ENCODE measurements around the gene TSPAN9. TPM values are rescaled to one million over a fixed set of nuclear protein-coding genes. Genes with fewer than 3 reads are reported as not detected.

The TSPAN9 gene
- total and polyA plus RNA-seq, 4 donors, result 23.0 to 72.3 (median 33.9) TPM

DNA sequence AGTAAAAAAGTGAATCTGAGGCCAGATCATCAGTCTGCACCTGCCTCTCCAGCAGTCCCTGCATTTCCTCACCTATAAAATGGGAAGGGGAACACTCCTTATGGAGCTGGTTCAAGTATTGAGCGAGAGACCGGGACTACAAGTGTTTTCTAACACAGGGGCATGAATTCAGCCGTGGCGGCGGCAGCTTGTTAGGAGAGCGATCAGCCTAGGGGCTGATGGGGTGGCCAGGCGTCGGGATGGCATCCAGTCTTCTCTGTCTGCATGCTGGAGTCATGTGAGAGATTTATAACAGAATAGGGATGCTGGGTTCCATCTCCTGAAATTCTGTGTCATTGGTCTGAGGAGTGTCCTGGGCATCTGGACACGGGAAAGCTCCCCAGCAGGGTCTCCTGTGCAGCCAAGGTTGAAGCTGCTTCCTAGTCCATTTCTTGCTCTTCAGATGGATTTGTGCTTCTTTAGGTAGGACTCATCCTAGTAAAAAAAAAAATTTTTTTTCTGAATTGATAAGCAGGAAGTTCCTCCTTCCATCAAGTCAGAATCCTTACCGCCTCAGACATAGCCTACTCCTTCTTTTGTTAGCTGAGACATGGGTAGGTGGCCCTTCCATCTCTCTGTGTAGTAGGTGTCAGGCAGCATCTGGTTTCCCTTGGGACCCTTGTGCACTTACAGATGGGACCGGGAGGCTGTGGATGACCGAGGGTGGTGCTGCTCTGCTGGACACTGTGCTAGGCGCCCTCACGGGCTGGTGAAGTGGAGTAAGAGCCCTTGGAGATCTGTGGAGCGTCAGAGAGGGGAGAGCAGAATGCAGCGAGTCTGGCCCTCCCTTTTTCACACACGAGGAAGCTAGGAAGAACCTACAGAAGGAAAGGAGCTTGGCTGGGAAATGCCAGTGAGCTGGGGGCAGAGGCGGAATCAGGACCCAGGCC, 146.7 kb downstream of the TSPAN9 start:
- no peaks in the 10 kb centered on the region for H3K27me3 ChIP-seq (ENCODE audit: control insufficient read depth in 3 of 3, insufficient read depth in 3 of 3, low read length in 2 of 3)
- DNase-seq, result no peak

DNA sequence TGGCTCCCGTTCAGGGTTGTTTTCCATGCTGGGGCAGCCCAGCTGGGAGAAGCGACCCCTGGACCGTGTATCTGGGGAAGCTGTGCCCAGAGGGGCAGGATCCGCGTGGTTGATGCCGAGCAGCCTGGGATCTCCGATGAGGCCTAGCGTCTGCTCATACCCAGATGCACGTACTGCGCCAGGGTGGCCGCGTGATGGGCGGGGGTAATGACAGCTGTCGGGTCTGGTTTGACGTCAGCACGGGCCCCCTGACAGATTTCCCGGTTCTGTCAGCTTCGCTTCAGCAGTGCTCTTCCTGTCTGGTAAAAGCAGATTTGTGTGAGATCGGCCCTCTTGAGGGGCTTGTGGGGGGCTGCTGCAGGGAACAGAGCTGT, 147.3 kb downstream of the TSPAN9 start:
- H3K9ac ChIP-seq (ENCODE audit: insufficient read depth in 1 of 2, low read length in 2 of 2), result no peak overlapping the region
- peaks cover 0 to 3% (median under 1%) of the 10 kb centered on the region in 4 donors for H3K36me3 ChIP-seq (ENCODE audit: control insufficient read depth in 4 of 4, insufficient read depth in 4 of 4, low read length in 4 of 4)
- H3K4me3 ChIP-seq, result no peak overlapping the region
- TF ChIP-seq, protein P1, sequence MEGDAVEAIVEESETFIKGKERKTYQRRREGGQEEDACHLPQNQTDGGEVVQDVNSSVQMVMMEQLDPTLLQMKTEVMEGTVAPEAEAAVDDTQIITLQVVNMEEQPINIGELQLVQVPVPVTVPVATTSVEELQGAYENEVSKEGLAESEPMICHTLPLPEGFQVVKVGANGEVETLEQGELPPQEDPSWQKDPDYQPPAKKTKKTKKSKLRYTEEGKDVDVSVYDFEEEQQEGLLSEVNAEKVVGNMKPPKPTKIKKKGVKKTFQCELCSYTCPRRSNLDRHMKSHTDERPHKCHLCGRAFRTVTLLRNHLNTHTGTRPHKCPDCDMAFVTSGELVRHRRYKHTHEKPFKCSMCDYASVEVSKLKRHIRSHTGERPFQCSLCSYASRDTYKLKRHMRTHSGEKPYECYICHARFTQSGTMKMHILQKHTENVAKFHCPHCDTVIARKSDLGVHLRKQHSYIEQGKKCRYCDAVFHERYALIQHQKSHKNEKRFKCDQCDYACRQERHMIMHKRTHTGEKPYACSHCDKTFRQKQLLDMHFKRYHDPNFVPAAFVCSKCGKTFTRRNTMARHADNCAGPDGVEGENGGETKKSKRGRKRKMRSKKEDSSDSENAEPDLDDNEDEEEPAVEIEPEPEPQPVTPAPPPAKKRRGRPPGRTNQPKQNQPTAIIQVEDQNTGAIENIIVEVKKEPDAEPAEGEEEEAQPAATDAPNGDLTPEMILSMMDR (IDR thresholded peaks at IDR 0.05; ENCODE audit: control extremely low read depth, extremely low read depth), result no peak
- no peaks in the 10 kb centered on the region for H3K27me3 ChIP-seq (ENCODE audit: control insufficient read depth in 3 of 3, insufficient read depth in 3 of 3, low read length in 2 of 3)
- H3K27ac ChIP-seq (ENCODE audit: low read depth in 1 of 2, low read length in 1 of 2), result peak overlapping the region in 1 of 2 donors; percentile 29
- WGBS, 2 donors, result 67 to 80% methylated on average over 19 of the region's 19 CpGs
- peaks cover 0 to 4% (median 0%) of the 10 kb centered on the region in 4 donors for H3K9me3 ChIP-seq (ENCODE audit: control insufficient read depth in 4 of 4, insufficient read depth in 3 of 4, low read length in 3 of 4)
- no peak for ATAC-seq (ENCODE audit: insufficient read depth, low FRiP score)
- peaks cover 2 to 11% (median 9%) of the 10 kb centered on the region in 5 donors for H3K4me1 ChIP-seq (ENCODE audit: control insufficient read depth in 5 of 5, insufficient read depth in 5 of 5, low read length in 5 of 5)
- DNase-seq, result no peak

More for the DNA sequence above, 146.7 kb downstream of the TSPAN9 start:
- Histone ChIP-seq H3K36me3 (ENCODE audit: control insufficient read depth in 4 of 4, insufficient read depth in 4 of 4, low read length in 4 of 4) (peaks cover 0 to 3% (median under 1%) of the 10 kb centered on the region in 4 donors), H3K4me3 (no peak overlapping the region), H3K9me3 (ENCODE audit: control insufficient read depth in 4 of 4, insufficient read depth in 3 of 4, low read length in 3 of 4) (peaks cover 0 to 4% (median 0%) of the 10 kb centered on the region in 4 donors), H3K27ac (ENCODE audit: low read depth in 1 of 2, low read length in 1 of 2) (peak overlapping the region; percentile 10 to 15), H3K4me1 (ENCODE audit: control insufficient read depth in 5 of 5, insufficient read depth in 5 of 5, low read length in 5 of 5) (peaks cover 9 to 16% (median 12%) of the 10 kb centered on the region in 5 donors), H3K9ac (ENCODE audit: insufficient read depth in 1 of 2, low read length in 2 of 2) (no peak overlapping the region)
- 86 to 90% methylated on average over 18 of the region's 18 CpGs for WGBS, 2 donors
- TF ChIP-seq, protein P1 (IDR thresholded peaks at IDR 0.05; ENCODE audit: control extremely low read depth, extremely low read depth), result no peak
- no peak for ATAC-seq (ENCODE audit: insufficient read depth, low FRiP score)

DNA sequence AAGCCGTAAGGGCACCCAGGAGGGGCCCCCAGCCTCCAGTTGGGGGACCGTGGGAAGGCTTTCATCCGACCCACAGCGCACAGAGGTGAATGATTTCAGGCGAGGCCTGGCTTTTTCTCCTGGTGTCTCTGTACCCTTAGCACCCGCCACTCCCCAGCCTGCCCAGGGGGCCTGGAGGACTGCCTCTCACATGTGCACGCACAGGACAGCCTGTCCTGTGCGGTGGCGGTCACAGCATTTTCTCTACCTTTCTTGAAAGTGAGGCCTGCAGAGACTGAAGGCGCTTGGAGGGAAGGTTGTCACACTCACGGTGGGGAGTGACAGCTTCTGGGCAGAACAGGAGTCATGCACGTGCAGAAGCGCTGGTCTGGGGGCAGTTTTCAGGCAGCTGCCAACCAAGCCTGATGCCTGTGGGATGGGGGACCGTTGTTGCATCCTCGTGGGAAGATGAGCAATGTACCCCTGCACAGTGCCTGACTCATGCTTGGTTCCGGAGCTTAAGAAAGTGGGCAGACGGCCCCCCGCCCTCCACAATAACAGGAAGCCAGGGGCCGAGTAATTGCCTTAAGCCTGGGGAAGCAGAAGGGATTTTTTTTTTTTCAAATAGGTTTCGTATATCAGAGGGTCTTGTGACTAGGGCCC, 148.1 kb downstream of the TSPAN9 start:
- Histone ChIP-seq H3K27me3 (ENCODE audit: control insufficient read depth in 3 of 3, insufficient read depth in 3 of 3, low read length in 2 of 3) (no peaks in the 10 kb centered on the region), H3K27ac (ENCODE audit: low read depth in 1 of 2, low read length in 1 of 2) (peak overlapping the region; percentile 29 to 42), H3K36me3 (ENCODE audit: control insufficient read depth in 4 of 4, insufficient read depth in 4 of 4, low read length in 4 of 4) (peaks cover 0 to 3% (median 2%) of the 10 kb centered on the region in 4 donors), H3K4me3 (no peak overlapping the region), H3K4me1 (ENCODE audit: control insufficient read depth in 5 of 5, insufficient read depth in 5 of 5, low read length in 5 of 5) (peaks cover 0 to 10% (median 9%) of the 10 kb centered on the region in 5 donors), H3K9me3 (ENCODE audit: control insufficient read depth in 4 of 4, insufficient read depth in 3 of 4, low read length in 3 of 4) (peaks cover 0 to 4% (median 0%) of the 10 kb centered on the region in 4 donors), H3K9ac (ENCODE audit: insufficient read depth in 1 of 2, low read length in 2 of 2) (no peak overlapping the region)
- 55 to 61% methylated on average over 20 of the region's 20 CpGs for WGBS, 2 donors
- TF ChIP-seq, protein P1 (IDR thresholded peaks at IDR 0.05; ENCODE audit: control extremely low read depth, extremely low read depth), result no peak
- DNase-seq (no peak), ATAC-seq (ENCODE audit: insufficient read depth, low FRiP score) (no peak)
